Osteoblast (primary cell): ENCODE data around the gene BCL7B. TPM values are rescaled to one million over a fixed set of nuclear protein-coding genes. Genes with fewer than 3 reads are reported as not detected.
A peak's percentile ranks its signal among the peaks of the same experiment; 100 is the strongest.

Source experiments
- DNase-seq: peaks from one replicate; pipeline ENCODE4 v3.0.0; 2011; ENCODE audit warnings: low spot score, mixed read lengths; ENCODE audit not compliant: insufficient read length; ENCODE audit errors: missing footprints
- H2AFZ ChIP-seq: 2 replicates; pipeline ENCODE4 v1.6.0; 2011; ENCODE audit warnings: mild to moderate bottlenecking, low read length
- H3K27ac ChIP-seq: 2 replicates; pipeline ENCODE4 v1.5.1; 2011; ENCODE audit warnings: mild to moderate bottlenecking, low read depth, low read length, moderate library complexity
- H3K27me3 ChIP-seq: 2 replicates; pipeline ENCODE4 v1.6.0; 2012; ENCODE audit warnings: mild to moderate bottlenecking, control low read depth, inconsistent platforms, low read length, moderate library complexity; ENCODE audit not compliant: insufficient read depth
- H3K36me3 ChIP-seq: 2 replicates; pipeline ENCODE4 v1.5.1; 2011; ENCODE audit warnings: mild to moderate bottlenecking, low read length, control low read depth, moderate library complexity; ENCODE audit not compliant: insufficient read depth
- H3K4me1 ChIP-seq: 2 replicates; pipeline ENCODE4 v1.5.1; 2011; ENCODE audit warnings: mild to moderate bottlenecking, low read length, control low read depth, moderate library complexity; ENCODE audit not compliant: insufficient read depth
- H3K4me2 ChIP-seq: 2 replicates; pipeline ENCODE4 v1.6.0; 2011; ENCODE audit warnings: mild to moderate bottlenecking, low read length; ENCODE audit not compliant: insufficient read depth
- H3K4me3 ChIP-seq: fragments of 200-600 bp; sonication (generic); 3 replicates; pipeline ENCODE4 v1.5.1; 2012; ENCODE audit warnings: mild to moderate bottlenecking, low read length, inconsistent platforms; ENCODE audit not compliant: insufficient read depth
- H3K79me2 ChIP-seq: 2 replicates; pipeline ENCODE4 v1.6.0; 2012; ENCODE audit warnings: mild to moderate bottlenecking, low read length, control low read depth, inconsistent platforms; ENCODE audit not compliant: insufficient read depth
- H3K9me3 ChIP-seq: 2 replicates; pipeline ENCODE4 v1.5.1; 2011; ENCODE audit warnings: low read depth, low read length, control low read depth
- H4K20me1 ChIP-seq: 2 replicates; pipeline ENCODE4 v1.6.0; 2012; ENCODE audit warnings: mild to moderate bottlenecking, low read length, control low read depth; ENCODE audit not compliant: insufficient read depth
- CTCF ChIP-seq: IDR thresholded peaks from 2 replicates; pipeline ENCODE4 v1.5.1; 2011; ENCODE audit warnings: mild to moderate bottlenecking, low read depth, low read length, moderate library complexity; ENCODE audit errors: extremely low read depth
- total RNA-seq: library from RNA; depleted of rRNA; stranded (reverse); fragments of >200 nt; gene quantifications from 2 replicates; pipeline ENCODE4 v1.2.3, GENCODE V29; 2012

Gene BCL7B
- total RNA-seq, 1 donor = 32.9 TPM

- peak; percentile 30 for DNase-seq
- H3K4me1 ChIP-seq = peaks cover 4% of the 10 kb centered on the region
- H3K4me3 ChIP-seq = no peak overlapping the region
- no peak overlapping the region for H2AFZ ChIP-seq
- no peak overlapping the region for H3K27ac ChIP-seq
- no peak for TF ChIP-seq CTCF
- peaks cover 17% of the 10 kb centered on the region for H3K79me2 ChIP-seq
- peaks cover 63% of the 10 kb centered on the region for H3K36me3 ChIP-seq
- peaks cover 33% of the 10 kb centered on the region for H4K20me1 ChIP-seq
- no peaks in the 10 kb centered on the region for H3K9me3 ChIP-seq
- H3K27me3 ChIP-seq = no peaks in the 10 kb centered on the region
- H3K4me2 ChIP-seq = no peak overlapping the region
Observed at GRCh38 chr7:73570977-73571376, 13.5 kb upstream of the BCL7B start.

- Histone ChIP-seq H3K4me3 (no peak overlapping the region), H3K36me3 (peaks cover 59% of the 10 kb centered on the region), H2AFZ (no peak overlapping the region), H3K4me1 (peaks cover 7% of the 10 kb centered on the region), H4K20me1 (peaks cover 32% of the 10 kb centered on the region), H3K4me2 (no peak overlapping the region), H3K9me3 (no peaks in the 10 kb centered on the region), H3K27me3 (no peaks in the 10 kb centered on the region), H3K27ac (no peak overlapping the region), H3K79me2 (peaks cover 12% of the 10 kb centered on the region)
- peak; percentile 37 for DNase-seq
- no peak for TF ChIP-seq CTCF
Observed at GRCh38 chr7:73570521-73570920, 13.0 kb upstream of the BCL7B start.

- Histone ChIP-seq H3K4me3 (no peak overlapping the region), H2AFZ (no peak overlapping the region), H3K27me3 (no peaks in the 10 kb centered on the region), H3K27ac (no peak overlapping the region), H4K20me1 (peaks cover 23% of the 10 kb centered on the region), H3K4me1 (peaks cover 8% of the 10 kb centered on the region), H3K36me3 (peaks cover 52% of the 10 kb centered on the region), H3K9me3 (no peaks in the 10 kb centered on the region), H3K79me2 (peaks cover 5% of the 10 kb centered on the region), H3K4me2 (no peak overlapping the region)
- DNase-seq = no peak
- no peak for TF ChIP-seq CTCF
Observed at GRCh38 chr7:73569042-73569608, 11.6 kb upstream of the BCL7B start.

- Histone ChIP-seq H3K27ac (no peak overlapping the region), H3K4me3 (no peak overlapping the region), H3K9me3 (no peaks in the 10 kb centered on the region), H2AFZ (no peak overlapping the region), H3K79me2 (no peaks in the 10 kb centered on the region), H3K36me3 (peaks cover 41% of the 10 kb centered on the region), H3K27me3 (no peaks in the 10 kb centered on the region), H4K20me1 (peaks cover 14% of the 10 kb centered on the region), H3K4me1 (peaks cover 8% of the 10 kb centered on the region), H3K4me2 (no peak overlapping the region)
- TF ChIP-seq CTCF = no peak
- DNase-seq = no peak
Observed at GRCh38 chr7:73567846-73568685, 10.6 kb upstream of the BCL7B start.
